ENCODE results near the gene REPIN1.

DNA sequence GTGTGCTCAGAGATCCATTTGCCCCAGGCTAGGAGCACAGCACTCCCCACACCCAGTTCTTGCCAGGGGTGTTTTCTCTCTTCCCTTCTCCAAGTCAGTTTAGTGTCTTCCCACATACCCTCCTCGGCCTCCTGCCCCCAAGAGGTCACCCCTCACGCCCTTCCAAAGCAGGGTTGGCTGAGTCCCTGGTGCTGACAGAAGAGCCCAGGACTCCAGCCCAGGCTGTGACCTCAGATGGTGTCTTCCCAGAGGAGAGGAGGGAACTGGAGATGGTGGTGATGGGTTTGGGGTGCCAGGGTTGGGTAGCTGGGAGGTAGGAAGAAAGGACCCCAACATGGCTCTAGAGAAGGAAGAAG, 30.3 kb downstream of the REPIN1 start:
- TF ChIP-seq, protein P1, sequence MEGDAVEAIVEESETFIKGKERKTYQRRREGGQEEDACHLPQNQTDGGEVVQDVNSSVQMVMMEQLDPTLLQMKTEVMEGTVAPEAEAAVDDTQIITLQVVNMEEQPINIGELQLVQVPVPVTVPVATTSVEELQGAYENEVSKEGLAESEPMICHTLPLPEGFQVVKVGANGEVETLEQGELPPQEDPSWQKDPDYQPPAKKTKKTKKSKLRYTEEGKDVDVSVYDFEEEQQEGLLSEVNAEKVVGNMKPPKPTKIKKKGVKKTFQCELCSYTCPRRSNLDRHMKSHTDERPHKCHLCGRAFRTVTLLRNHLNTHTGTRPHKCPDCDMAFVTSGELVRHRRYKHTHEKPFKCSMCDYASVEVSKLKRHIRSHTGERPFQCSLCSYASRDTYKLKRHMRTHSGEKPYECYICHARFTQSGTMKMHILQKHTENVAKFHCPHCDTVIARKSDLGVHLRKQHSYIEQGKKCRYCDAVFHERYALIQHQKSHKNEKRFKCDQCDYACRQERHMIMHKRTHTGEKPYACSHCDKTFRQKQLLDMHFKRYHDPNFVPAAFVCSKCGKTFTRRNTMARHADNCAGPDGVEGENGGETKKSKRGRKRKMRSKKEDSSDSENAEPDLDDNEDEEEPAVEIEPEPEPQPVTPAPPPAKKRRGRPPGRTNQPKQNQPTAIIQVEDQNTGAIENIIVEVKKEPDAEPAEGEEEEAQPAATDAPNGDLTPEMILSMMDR (tag by site-specific recombination; IDR thresholded peaks at IDR 0.05) = no peak
- TF ChIP-seq, protein P2, sequence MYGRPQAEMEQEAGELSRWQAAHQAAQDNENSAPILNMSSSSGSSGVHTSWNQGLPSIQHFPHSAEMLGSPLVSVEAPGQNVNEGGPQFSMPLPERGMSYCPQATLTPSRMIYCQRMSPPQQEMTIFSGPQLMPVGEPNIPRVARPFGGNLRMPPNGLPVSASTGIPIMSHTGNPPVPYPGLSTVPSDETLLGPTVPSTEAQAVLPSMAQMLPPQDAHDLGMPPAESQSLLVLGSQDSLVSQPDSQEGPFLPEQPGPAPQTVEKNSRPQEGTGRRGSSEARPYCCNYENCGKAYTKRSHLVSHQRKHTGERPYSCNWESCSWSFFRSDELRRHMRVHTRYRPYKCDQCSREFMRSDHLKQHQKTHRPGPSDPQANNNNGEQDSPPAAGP (tag by site-specific recombination; IDR thresholded peaks at IDR 0.05) = no peak
- TF ChIP-seq, protein P3, sequence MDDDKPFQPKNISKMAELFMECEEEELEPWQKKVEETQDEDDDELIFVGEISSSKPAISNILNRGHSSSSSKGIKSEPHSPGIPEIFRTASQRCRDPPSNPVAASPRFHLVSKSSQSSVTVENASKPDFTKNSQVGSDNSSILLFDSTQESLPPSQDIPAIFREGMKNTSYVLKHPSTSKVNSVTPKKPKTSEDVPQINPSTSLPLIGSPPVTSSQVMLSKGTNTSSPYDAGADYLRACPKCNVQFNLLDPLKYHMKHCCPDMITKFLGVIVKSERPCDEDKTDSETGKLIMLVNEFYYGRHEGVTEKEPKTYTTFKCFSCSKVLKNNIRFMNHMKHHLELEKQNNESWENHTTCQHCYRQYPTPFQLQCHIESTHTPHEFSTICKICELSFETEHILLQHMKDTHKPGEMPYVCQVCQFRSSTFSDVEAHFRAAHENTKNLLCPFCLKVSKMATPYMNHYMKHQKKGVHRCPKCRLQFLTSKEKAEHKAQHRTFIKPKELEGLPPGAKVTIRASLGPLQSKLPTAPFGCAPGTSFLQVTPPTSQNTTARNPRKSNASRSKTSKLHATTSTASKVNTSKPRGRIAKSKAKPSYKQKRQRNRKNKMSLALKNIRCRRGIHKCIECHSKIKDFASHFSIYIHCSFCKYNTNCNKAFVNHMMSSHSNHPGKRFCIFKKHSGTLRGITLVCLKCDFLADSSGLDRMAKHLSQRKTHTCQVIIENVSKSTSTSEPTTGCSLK (tag by site-specific recombination; IDR thresholded peaks at IDR 0.05) = no peak
- TF ChIP-seq ZNF596 (tag by site-specific recombination; IDR thresholded peaks at IDR 0.05) (no peak), ZBTB20 (tag by site-specific recombination; IDR thresholded peaks at IDR 0.05) (no peak), ZNF510 (tag by site-specific recombination; IDR thresholded peaks at IDR 0.05; ENCODE audit: insufficient replicate concordance) (no peak), SETDB1 (IDR thresholded peaks at IDR 0.05; ENCODE audit: insufficient read length, low read length) (no peak), KLF10 (tag by site-specific recombination; IDR thresholded peaks at IDR 0.05) (no peak), ZNF777 (tag by site-specific recombination; IDR thresholded peaks at IDR 0.05; ENCODE audit: borderline replicate concordance) (no peak)
- TF ChIP-seq, protein P4, sequence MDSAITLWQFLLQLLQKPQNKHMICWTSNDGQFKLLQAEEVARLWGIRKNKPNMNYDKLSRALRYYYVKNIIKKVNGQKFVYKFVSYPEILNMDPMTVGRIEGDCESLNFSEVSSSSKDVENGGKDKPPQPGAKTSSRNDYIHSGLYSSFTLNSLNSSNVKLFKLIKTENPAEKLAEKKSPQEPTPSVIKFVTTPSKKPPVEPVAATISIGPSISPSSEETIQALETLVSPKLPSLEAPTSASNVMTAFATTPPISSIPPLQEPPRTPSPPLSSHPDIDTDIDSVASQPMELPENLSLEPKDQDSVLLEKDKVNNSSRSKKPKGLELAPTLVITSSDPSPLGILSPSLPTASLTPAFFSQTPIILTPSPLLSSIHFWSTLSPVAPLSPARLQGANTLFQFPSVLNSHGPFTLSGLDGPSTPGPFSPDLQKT (IDR thresholded peaks at IDR 0.05; ENCODE audit: borderline replicate concordance, low read depth, low read length) = no peak
